H9 (cell line): ENCODE measurements around the gene KRTAP10-12. TPM values are rescaled to one million over a fixed set of nuclear protein-coding genes. Genes with fewer than 3 reads are reported as not detected.

Experiments used
- DNase-seq: peaks from one replicate; pipeline ENCODE4 v3.0.0-alpha.2; 2017
- H2AFZ ChIP-seq: one replicate; pipeline ENCODE4 v1.6.1; 2013; ENCODE audit warnings: mild to moderate bottlenecking, low read length, control low read depth, moderate library complexity
- H2AK5ac ChIP-seq: 2 replicates; pipeline ENCODE4 v1.6.1; 2013; ENCODE audit warnings: low read length, control low read depth, mixed read lengths; ENCODE audit not compliant: insufficient read length
- H2BK120ac ChIP-seq: one replicate; pipeline ENCODE4 v1.6.1; 2013; ENCODE audit warnings: low read depth, mild to moderate bottlenecking, low read length, control low read depth, inconsistent platforms; ENCODE audit not compliant: poor library complexity, severe bottlenecking
- H2BK12ac ChIP-seq: 2 replicates; pipeline ENCODE4 v1.6.1; 2013; ENCODE audit warnings: low read length, control low read depth, mixed read lengths, low read depth; ENCODE audit not compliant: insufficient read length
- H2BK15ac ChIP-seq: 2 replicates; pipeline ENCODE4 v1.6.1; 2013; ENCODE audit warnings: low read depth, low read length, control low read depth
- H2BK20ac ChIP-seq: one replicate; pipeline ENCODE4 v1.6.1; 2013; ENCODE audit warnings: low read depth, mild to moderate bottlenecking, low read length, control low read depth, inconsistent platforms; ENCODE audit not compliant: poor library complexity, severe bottlenecking
- H2BK5ac ChIP-seq: 2 replicates; pipeline ENCODE4 v1.6.1; 2013; ENCODE audit warnings: low read length, control low read depth, mixed read lengths; ENCODE audit not compliant: insufficient read length
- H3K14ac ChIP-seq: 2 replicates; pipeline ENCODE4 v1.6.1; 2013; ENCODE audit warnings: low read length, control low read depth; ENCODE audit not compliant: insufficient read depth
- H3K18ac ChIP-seq: 2 replicates; pipeline ENCODE4 v1.6.1; 2013; ENCODE audit warnings: low read depth, mild to moderate bottlenecking, mixed read lengths, low read length, control low read depth; ENCODE audit not compliant: insufficient read length
- H3K23ac ChIP-seq: 2 replicates; pipeline ENCODE4 v1.6.1; 2013; ENCODE audit warnings: low read length, control low read depth, mixed read lengths, low read depth; ENCODE audit not compliant: insufficient read length
- H3K23me2 ChIP-seq: 2 replicates; pipeline ENCODE4 v1.6.1; 2013; ENCODE audit warnings: low read depth, mild to moderate bottlenecking, mixed read lengths, low read length, control low read depth; ENCODE audit not compliant: insufficient read length, poor library complexity, severe bottlenecking
- H3K27ac ChIP-seq: 2 replicates; pipeline ENCODE4 v1.5.1; 2013; ENCODE audit warnings: low read length, control low read depth, mixed read lengths, low read depth; ENCODE audit not compliant: insufficient read length
- H3K27me3 ChIP-seq: 2 replicates; pipeline ENCODE4 v1.6.1; 2013; ENCODE audit warnings: low read length, control low read depth, inconsistent platforms; ENCODE audit not compliant: insufficient read depth
- H3K4ac ChIP-seq: 2 replicates; pipeline ENCODE4 v1.6.1; 2013; ENCODE audit warnings: low read depth, mild to moderate bottlenecking, control low read depth, inconsistent platforms, low read length, moderate library complexity
- H3K4me1 ChIP-seq: 2 replicates; pipeline ENCODE4 v1.6.1; 2013; ENCODE audit warnings: low read length, control low read depth, inconsistent platforms; ENCODE audit not compliant: insufficient read depth
- H3K4me2 ChIP-seq: 2 replicates; pipeline ENCODE4 v1.6.1; 2013; ENCODE audit warnings: low read length, control low read depth, mixed read lengths; ENCODE audit not compliant: insufficient read length, insufficient read depth
- H3K56ac ChIP-seq: 2 replicates; pipeline ENCODE4 v1.6.1; 2013; ENCODE audit warnings: low read depth, mild to moderate bottlenecking, mixed read lengths, low read length, control low read depth; ENCODE audit not compliant: insufficient read length
- H3K79me1 ChIP-seq: 2 replicates; pipeline ENCODE4 v1.6.1; 2013; ENCODE audit warnings: low read depth, mild to moderate bottlenecking, moderate library complexity, low read length, control low read depth, inconsistent platforms; ENCODE audit not compliant: insufficient read depth, poor library complexity, severe bottlenecking
- H3K79me2 ChIP-seq: 2 replicates; pipeline ENCODE4 v1.6.1; 2013; ENCODE audit warnings: low read length, control low read depth, inconsistent platforms; ENCODE audit not compliant: insufficient read depth
- H3K9ac ChIP-seq: 2 replicates; pipeline ENCODE4 v1.6.1; 2013; ENCODE audit warnings: low read length, control low read depth, mixed read lengths; ENCODE audit not compliant: insufficient read length; ENCODE audit errors: extremely low read depth
- H3K9me3 ChIP-seq: one replicate; pipeline ENCODE4 v1.6.1; 2013; ENCODE audit warnings: low read depth, low read length, inconsistent platforms; ENCODE audit not compliant: control insufficient read depth
- H3T11ph ChIP-seq: one replicate; pipeline ENCODE4 v1.6.1; 2013; ENCODE audit warnings: mild to moderate bottlenecking, low read length, control low read depth, inconsistent platforms
- H4K20me1 ChIP-seq: one replicate; pipeline ENCODE4 v1.6.1; 2013; ENCODE audit not compliant: control insufficient read depth, insufficient read length, insufficient read depth
- H4K5ac ChIP-seq: 2 replicates; pipeline ENCODE4 v1.6.1; 2013; ENCODE audit warnings: low read depth, mild to moderate bottlenecking, mixed read lengths, low read length, control low read depth; ENCODE audit not compliant: insufficient read length
- H4K8ac ChIP-seq: replicated peaks from 2 replicates; pipeline ENCODE4 v1.6.1; 2013; ENCODE audit warnings: low read length, control low read depth, mixed read lengths, low read depth; ENCODE audit not compliant: insufficient read length
- H4K91ac ChIP-seq: 2 replicates; pipeline ENCODE4 v1.6.1; 2013; ENCODE audit warnings: low read depth, mild to moderate bottlenecking, moderate library complexity, mixed read lengths, low read length, control low read depth; ENCODE audit not compliant: insufficient read length
- H3K27ac Mint-ChIP-seq, 3 experiments: 2 replicates in 2 of 3; 3 replicates in 1 of 3; pipeline ENCODE4 v1.8.0; 2020 to 2021; ENCODE audit warnings: mixed read lengths in 3 of 3, mild to moderate bottlenecking in 1 of 3, moderate library complexity in 1 of 3
- H3K27me3 Mint-ChIP-seq: 2 replicates; pipeline ENCODE4 v1.8.0; 2021; ENCODE audit warnings: low read depth, mild to moderate bottlenecking, moderate library complexity, mixed read lengths
- H3K36me3 Mint-ChIP-seq, 3 experiments: 2 replicates in 2 of 3; 3 replicates in 1 of 3; pipeline ENCODE4 v1.8.0; 2020 to 2021; ENCODE audit warnings: low read depth in 3 of 3, mixed read lengths in 3 of 3; ENCODE audit not compliant: insufficient read depth in 1 of 3
- H3K4me1 Mint-ChIP-seq, 2 experiments: 2 replicates each; pipeline ENCODE4 v1.8.0; 2020; ENCODE audit warnings: mixed read lengths in 2 of 2
- H3K4me3 Mint-ChIP-seq, 2 experiments: 2 replicates in 1 of 2; 3 replicates in 1 of 2; pipeline ENCODE4 v1.8.0; 2020 to 2021; ENCODE audit warnings: mild to moderate bottlenecking in 2 of 2, mixed read lengths in 2 of 2, moderate library complexity in 1 of 2
- H3K9me3 Mint-ChIP-seq, 2 experiments: 2 replicates in 1 of 2; 3 replicates in 1 of 2; pipeline ENCODE4 v1.8.0; 2020; ENCODE audit warnings: mild to moderate bottlenecking in 2 of 2, mixed read lengths in 2 of 2, moderate library complexity in 1 of 2
- WGBS: extraction: QIAGEN DNeasy Blood & Tissue Kit; methylation state at CpG from one replicate; pipeline ENCODE4 v1.1.7; 2013; ENCODE audit warnings: missing lambda C conversion rate, low lambda C conversion rate, mixed read lengths; ENCODE audit not compliant: insufficient read length; ENCODE audit errors: extremely low coverage; 5-methylcytosine and 5-hydroxymethylcytosine counted together
- total RNA-seq: library from RNA; stranded (reverse); gene quantifications from 2 replicates; pipeline ENCODE4 v1.2.1, GENCODE V29; 2021
- TF ChIP-seq, protein P1 (sequence below): fragments of 200-600 bp; sonication (generic); conservative IDR thresholded peaks from 3 replicates; pipeline ENCODE4 v1.8.0; 2021; ENCODE audit warnings: antibody characterized with exemption, mild to moderate bottlenecking

KRTAP10-12 gene
- total RNA-seq, 1 experiment from 2014 or later = not detected

DNA sequence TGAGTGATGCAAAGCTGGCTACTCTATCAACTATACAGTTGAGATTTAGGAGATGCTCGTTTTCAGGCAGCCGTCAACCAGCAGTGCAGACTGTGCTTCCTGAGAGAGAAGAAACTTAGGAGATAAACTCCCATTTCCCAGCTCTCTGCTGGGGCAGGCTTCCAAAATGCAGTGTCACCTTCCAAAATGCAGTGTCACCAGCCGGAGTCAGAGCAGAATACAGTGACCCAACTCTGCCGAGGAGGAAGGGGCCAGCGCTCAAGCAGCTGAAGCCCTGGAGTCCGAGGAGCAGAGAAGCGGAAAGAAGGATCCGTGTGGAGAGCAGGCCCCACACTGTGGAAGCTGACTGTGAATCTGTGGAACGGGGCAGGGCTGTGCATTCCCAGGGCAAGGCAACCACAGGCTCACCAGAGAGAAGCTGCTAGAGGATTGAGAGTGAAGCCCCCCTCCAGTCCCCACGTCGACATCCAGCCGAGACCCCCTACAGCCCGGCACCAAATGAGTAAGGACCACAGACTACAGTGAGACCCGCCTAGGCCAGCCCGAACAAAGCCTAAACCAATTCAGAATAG, 14.3 kb upstream of the KRTAP10-12 start:
- H3K4me3 Mint-ChIP-seq = no peak overlapping the region; a peak in 1 of 5 replicates
- Histone ChIP-seq H2AFZ (no peak overlapping the region), H3K4ac (no peak overlapping the region), H4K20me1 (no peaks in the 10 kb centered on the region), H3K79me1 (no peaks in the 10 kb centered on the region), H2BK5ac (no peak overlapping the region), H3K27ac (no peak overlapping the region), H3K27me3 (no peaks in the 10 kb centered on the region), H3K23me2 (no peaks in the 10 kb centered on the region), H3K79me2 (no peaks in the 10 kb centered on the region), H3K23ac (no peak overlapping the region), H3K4me1 (peaks cover 5% of the 10 kb centered on the region; the same call in 1 of the 2 replicates), H3K4me2 (no peak overlapping the region), H4K8ac (no peak overlapping the region), H2BK120ac (no peak overlapping the region), H4K5ac (no peak overlapping the region), H2BK20ac (no peak overlapping the region), H2BK15ac (no peak overlapping the region), H3K18ac (no peak overlapping the region), H3K9ac (no peak overlapping the region), H3K14ac (no peak overlapping the region), H2BK12ac (no peak overlapping the region), H2AK5ac (no peak overlapping the region), H3T11ph (no peak overlapping the region), H3K9me3 (no peaks in the 10 kb centered on the region), H3K56ac (no peak overlapping the region), H4K91ac (no peak overlapping the region)
- H3K27ac Mint-ChIP-seq = no peak overlapping the region; a peak in 1 of 7 replicates
- peaks cover 30% of the 10 kb centered on the region for H3K27me3 Mint-ChIP-seq
- peak; percentile 24 for DNase-seq
- TF ChIP-seq, protein P1, sequence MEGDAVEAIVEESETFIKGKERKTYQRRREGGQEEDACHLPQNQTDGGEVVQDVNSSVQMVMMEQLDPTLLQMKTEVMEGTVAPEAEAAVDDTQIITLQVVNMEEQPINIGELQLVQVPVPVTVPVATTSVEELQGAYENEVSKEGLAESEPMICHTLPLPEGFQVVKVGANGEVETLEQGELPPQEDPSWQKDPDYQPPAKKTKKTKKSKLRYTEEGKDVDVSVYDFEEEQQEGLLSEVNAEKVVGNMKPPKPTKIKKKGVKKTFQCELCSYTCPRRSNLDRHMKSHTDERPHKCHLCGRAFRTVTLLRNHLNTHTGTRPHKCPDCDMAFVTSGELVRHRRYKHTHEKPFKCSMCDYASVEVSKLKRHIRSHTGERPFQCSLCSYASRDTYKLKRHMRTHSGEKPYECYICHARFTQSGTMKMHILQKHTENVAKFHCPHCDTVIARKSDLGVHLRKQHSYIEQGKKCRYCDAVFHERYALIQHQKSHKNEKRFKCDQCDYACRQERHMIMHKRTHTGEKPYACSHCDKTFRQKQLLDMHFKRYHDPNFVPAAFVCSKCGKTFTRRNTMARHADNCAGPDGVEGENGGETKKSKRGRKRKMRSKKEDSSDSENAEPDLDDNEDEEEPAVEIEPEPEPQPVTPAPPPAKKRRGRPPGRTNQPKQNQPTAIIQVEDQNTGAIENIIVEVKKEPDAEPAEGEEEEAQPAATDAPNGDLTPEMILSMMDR = no peak
- H3K36me3 Mint-ChIP-seq = no peaks in the 10 kb centered on the region
- peaks cover 25 to 29% of the 10 kb centered on the region in 2 experiments for H3K4me1 Mint-ChIP-seq
- H3K9me3 Mint-ChIP-seq = peaks cover 0 to 4% of the 10 kb centered on the region in 2 experiments; a peak in 2 of 5 replicates
- WGBS = no CpG with 5 or more reads among the region's 15 CpGs
